Esophagus mucosa (tissue), 1 donor: ENCODE measurements around the gene PRRC2A. TPM values are rescaled to one million over a fixed set of nuclear protein-coding genes. Genes with fewer than 3 reads are reported as not detected.

Source experiments
- ATAC-seq: fragments of 200-7000 bp; cut with Tn5 transposase; one replicate; pipeline ENCODE4 v1.9.1; 2020
- total RNA-seq: library from RNA; stranded (reverse); gene quantifications from one replicate; pipeline ENCODE4 v1.2.4, GENCODE V29; 2023
- donor health status: DM: yes; HTN: yes; CAD: no.

The PRRC2A gene
- total RNA-seq, 1 donor from 2014 or later = 103 TPM

DNA sequence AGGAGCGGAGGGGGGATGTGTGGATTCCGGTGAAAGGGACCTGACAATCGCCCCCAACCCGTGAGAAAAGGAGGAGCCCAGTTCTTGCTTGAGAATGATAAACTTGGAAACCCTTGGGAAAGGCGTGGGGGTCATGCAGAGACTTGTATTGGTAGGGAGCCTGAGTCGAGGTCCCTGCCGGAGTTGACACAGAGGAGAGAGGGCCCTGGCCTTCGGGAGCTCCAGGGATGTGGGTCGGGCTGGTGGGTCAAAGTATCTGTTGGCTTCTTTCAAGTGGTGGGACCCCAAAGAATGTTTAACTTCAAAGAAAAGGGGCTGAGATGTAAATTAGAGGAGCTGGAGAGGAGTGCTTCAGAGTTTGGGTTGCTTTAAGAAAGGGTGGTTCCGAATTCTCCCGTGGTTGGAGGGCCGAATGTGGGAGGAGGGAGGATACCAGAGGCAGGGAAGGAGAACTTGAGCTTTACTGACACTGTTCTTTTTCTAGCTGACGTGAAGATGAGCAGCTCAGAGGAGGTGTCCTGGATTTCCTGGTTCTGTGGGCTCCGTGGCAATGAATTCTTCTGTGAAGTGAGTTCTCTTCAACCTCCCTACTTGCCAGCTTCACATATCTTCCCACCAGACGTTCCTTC is 45.9 kb downstream of the PRRC2A start:
- no peak for ATAC-seq

- no peak for ATAC-seq
These were observed 49.2 kb downstream of the PRRC2A start, which contains the start of gene LY6G5B for GRCh38 chr6:31669676-31670075. LY6G5B (plus strand) TSS chr6:31669976; CDS start chr6:31670951, 975 bp downstream.

GRCh38 chr6:31676322-31676903 is 55.9 kb downstream of the PRRC2A start:
- ATAC-seq = no peak

- no peak for ATAC-seq
These were observed 56.4 kb downstream of the PRRC2A start for GRCh38 chr6:31676904-31677303.

- no peak for ATAC-seq
These were observed 57.4 kb downstream of the PRRC2A start for GRCh38 chr6:31677955-31678354.

GRCh38 chr6:31680226-31681134 is 60.0 kb downstream of the PRRC2A start, which contains the start of gene LY6G5C:
LY6G5C (minus strand) TSS chr6:31681067; CDS start chr6:31680373, 694 bp downstream.
- peak; percentile 78 for ATAC-seq

DNA sequence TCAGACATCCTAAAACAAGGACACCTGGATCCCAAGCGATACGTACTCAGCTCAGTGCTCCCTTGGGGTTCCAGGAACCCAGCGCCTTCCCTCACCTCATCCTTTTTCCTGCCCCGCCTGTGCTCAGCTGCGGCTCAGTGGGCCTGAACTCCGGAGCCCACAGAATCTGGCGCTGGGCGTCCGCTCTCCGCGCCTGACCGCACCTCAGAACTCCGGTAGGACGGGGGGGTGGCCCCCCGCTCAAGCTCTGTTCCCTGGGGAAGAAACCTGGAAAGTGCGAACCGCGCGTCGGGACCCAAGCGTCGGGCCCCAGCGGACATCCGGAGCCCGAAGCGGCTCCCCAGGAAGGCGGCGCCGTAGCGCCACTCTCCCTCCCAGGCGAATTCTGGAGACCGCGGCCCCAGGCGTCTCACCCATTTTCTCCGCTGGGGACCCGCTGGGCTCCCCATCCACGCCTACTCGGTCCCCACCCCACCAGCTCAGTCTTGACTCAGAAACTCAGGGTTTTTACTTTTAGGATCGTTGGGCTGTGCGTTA is 60.7 kb downstream of the PRRC2A start:
- ATAC-seq = peak; percentile 39

- ATAC-seq = no peak
These were observed 63.1 kb downstream of the PRRC2A start for GRCh38 chr6:31683591-31683990.

DNA sequence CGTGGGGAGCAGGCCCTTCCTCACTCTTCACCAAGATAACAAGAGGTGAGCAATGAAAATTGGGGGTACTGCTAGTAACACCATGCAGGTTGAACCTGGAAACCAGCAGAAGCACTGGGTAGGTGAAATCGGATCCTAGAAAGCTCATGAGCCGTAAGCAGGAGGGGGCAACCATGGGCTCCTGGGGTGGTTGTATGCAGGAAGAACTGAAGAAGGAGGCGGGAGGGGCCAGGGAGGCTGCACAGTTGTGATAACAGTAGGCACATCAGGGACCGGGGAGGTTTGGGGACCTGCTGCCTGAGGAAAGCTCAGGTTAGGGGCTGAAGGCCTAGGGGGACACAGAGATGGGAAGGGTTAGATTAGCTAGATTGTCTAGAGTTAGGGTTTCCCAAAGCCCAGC is 66.0 kb downstream of the PRRC2A start:
- ATAC-seq = no peak

DNA sequence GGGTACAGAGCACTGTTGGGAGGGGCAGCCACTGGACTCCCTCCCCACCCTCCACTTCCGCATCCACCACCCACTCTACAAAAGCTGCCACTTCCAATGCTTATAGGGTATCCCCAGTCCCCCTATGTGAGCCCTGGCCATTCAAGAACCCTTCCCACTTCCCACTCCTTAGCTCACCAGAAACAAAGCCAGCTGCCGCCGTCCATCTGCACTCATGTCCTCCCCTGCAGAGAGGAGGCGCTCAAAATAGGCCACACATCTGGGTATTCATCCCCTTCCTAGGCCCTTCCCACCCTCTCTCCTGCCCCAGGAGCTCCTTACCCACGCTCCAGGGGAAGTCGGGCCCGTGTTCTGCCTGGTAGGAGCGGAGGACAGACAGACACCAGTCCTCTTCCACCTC is 66.8 kb downstream of the PRRC2A start:
- ATAC-seq = no peak

Other genes starting within 250 kb of the PRRC2A start
- 11.0 TPM for gene MICA, start 217.1 kb upstream of the PRRC2A start, total RNA-seq
- gene MICB, start 122.6 kb upstream of the PRRC2A start, total RNA-seq = 0.92 TPM
- not detected for gene MCCD1, start 91.8 kb upstream of the PRRC2A start, total RNA-seq
- 174 TPM for gene DDX39B, start 78.7 kb upstream of the PRRC2A start, total RNA-seq
- gene ATP6V1G2, start 74.1 kb upstream of the PRRC2A start, total RNA-seq = not detected
- 13.9 TPM for gene NFKBIL1, start 73.1 kb upstream of the PRRC2A start, total RNA-seq
- not detected for gene LTA, start 48.4 kb upstream of the PRRC2A start, total RNA-seq
- gene TNF, start 45.1 kb upstream of the PRRC2A start, total RNA-seq = 0.24 TPM
- 1.1 TPM for gene LTB, start 38.3 kb upstream of the PRRC2A start, total RNA-seq
- 2.4 TPM for gene LST1, start 34.4 kb upstream of the PRRC2A start, total RNA-seq
- 0.28 TPM for gene NCR3, start 27.7 kb upstream of the PRRC2A start, total RNA-seq
- gene AIF1, start 5.5 kb upstream of the PRRC2A start, total RNA-seq = 3.3 TPM
- gene BAG6, start 31.9 kb downstream of the PRRC2A start, total RNA-seq = 143 TPM
- gene APOM, start 35.2 kb downstream of the PRRC2A start, total RNA-seq = 1.6 TPM
- 18.1 TPM for gene C6orf47, start 40.1 kb downstream of the PRRC2A start, total RNA-seq
- gene GPANK1, start 44.3 kb downstream of the PRRC2A start, total RNA-seq = 8.2 TPM
- gene CSNK2B, start 45.4 kb downstream of the PRRC2A start, total RNA-seq = 108 TPM
- 2.6 TPM for gene LY6G5B, start 49.3 kb downstream of the PRRC2A start, total RNA-seq
- gene LY6G5C, start 60.4 kb downstream of the PRRC2A start, total RNA-seq = 0.72 TPM
- gene ABHD16A, start 82.6 kb downstream of the PRRC2A start, total RNA-seq = 28.3 TPM
- not detected for gene LY6G6F, start 86.2 kb downstream of the PRRC2A start, total RNA-seq
- not detected for gene LY6G6D, start 94.6 kb downstream of the PRRC2A start, total RNA-seq
- 10.8 TPM for gene LY6G6C, start 101.0 kb downstream of the PRRC2A start, total RNA-seq
- 1.1 TPM for gene MPIG6B, start 102.7 kb downstream of the PRRC2A start, total RNA-seq
- gene DDAH2, start 108.6 kb downstream of the PRRC2A start, total RNA-seq = 15.3 TPM
- 372 TPM for gene CLIC1, start 115.8 kb downstream of the PRRC2A start, total RNA-seq
- gene MSH5, start 119.3 kb downstream of the PRRC2A start, total RNA-seq = 12.0 TPM
- 0.64 TPM for gene SAPCD1, start 141.9 kb downstream of the PRRC2A start, total RNA-seq
- 1.6 TPM for gene VWA7, start 156.6 kb downstream of the PRRC2A start, total RNA-seq
- gene VARS1, start 175.0 kb downstream of the PRRC2A start, total RNA-seq = 79.8 TPM
- 45.0 TPM for gene LSM2, start 186.3 kb downstream of the PRRC2A start, total RNA-seq
- 0.44 TPM for gene HSPA1L, start 194.6 kb downstream of the PRRC2A start, total RNA-seq
- gene HSPA1A, start 194.8 kb downstream of the PRRC2A start, total RNA-seq = 56.6 TPM
- gene HSPA1B, start 207.0 kb downstream of the PRRC2A start, total RNA-seq = 92.9 TPM
- gene NEU1, start 242.1 kb downstream of the PRRC2A start, total RNA-seq = 17.9 TPM